ENCODE measurements around the gene RARA. TPM values are rescaled to one million over a fixed set of nuclear protein-coding genes. Genes with fewer than 3 reads are reported as not detected.
A peak's percentile ranks its signal among the peaks of the same experiment; 100 is the strongest.
"Not testable (repeated sequence)": the region's sequence is repeated elsewhere in the genome, so short reads cannot be mapped to it uniquely, and the experiment has no call there.

The RARA gene
- total RNA-seq, 2 experiments from 2014 or later, result 34.7 to 36.2 TPM

DNA sequence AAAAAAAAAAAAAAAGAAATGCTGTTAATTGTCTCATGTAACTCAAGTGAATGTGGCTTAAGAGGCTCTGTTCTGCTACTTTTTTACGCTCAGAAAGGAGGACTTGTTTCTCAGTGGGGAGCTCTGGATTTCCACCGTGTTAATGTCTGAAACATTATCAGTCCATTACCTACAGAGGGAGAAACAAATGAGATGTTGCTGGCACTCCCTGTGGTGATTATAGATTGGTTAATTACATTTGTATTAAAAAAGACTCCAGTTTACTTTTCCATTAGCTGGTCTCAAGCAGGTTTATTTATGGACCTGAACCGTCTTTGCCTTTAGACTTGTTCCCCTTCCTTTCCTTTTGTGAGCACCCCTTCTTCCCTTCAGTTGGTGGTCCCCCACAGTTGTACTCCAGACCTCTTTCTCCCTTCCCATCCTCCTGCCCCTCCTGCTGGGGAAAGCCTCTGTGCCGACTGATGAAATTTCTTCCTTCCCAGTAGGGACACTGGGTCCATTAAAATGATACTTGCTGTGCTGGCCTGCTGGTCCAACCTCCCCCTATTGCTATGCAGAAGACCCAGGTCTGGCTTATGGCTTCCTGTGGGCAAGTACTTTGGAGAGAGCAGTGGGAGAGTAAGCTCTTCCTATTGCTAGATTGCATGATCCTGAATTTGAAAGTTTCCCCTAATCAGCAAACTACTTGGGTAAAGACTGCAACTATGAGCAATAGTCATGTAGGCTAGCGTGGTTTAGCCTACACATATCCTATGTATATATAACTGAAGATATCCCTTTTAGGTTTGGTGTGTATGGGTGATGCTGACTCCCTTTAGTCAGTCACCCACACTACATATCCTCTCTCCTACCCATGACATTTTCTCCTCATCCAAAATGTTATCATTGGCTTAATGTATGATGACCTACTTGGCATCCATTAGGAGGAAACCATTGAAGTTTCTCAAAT is 13.2 kb upstream of the RARA start:
- Mint-ChIP-seq H3K4me3 (no peak overlapping the region), H3K36me3 (ENCODE audit: low read depth) (peaks cover 63% of the 10 kb centered on the region), H3K27ac (peak overlapping the region; percentile 3), H3K4me1 (ENCODE audit: low read depth) (peaks cover 19% of the 10 kb centered on the region), H3K27me3 (no peaks in the 10 kb centered on the region), H3K9me3 (no peaks in the 10 kb centered on the region)
- no peak for DNase-seq
- intact Hi-C loops (cut with micrococcal nuclease), result no loop called here
- ATAC-seq, result peak; percentile 58
- TF ChIP-seq, protein P1, sequence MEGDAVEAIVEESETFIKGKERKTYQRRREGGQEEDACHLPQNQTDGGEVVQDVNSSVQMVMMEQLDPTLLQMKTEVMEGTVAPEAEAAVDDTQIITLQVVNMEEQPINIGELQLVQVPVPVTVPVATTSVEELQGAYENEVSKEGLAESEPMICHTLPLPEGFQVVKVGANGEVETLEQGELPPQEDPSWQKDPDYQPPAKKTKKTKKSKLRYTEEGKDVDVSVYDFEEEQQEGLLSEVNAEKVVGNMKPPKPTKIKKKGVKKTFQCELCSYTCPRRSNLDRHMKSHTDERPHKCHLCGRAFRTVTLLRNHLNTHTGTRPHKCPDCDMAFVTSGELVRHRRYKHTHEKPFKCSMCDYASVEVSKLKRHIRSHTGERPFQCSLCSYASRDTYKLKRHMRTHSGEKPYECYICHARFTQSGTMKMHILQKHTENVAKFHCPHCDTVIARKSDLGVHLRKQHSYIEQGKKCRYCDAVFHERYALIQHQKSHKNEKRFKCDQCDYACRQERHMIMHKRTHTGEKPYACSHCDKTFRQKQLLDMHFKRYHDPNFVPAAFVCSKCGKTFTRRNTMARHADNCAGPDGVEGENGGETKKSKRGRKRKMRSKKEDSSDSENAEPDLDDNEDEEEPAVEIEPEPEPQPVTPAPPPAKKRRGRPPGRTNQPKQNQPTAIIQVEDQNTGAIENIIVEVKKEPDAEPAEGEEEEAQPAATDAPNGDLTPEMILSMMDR (IDR thresholded peaks at IDR 0.05), result no peak
- ChIA-PET CTCF (interaction anchor here (0.6 to 42.0 kb wide), 6 partner anchors 8 to 103 kb away, joined by 3 to 780 read pairs (median 7); partner anchors contain the start of gene CDC6), POLR2A (interaction anchor here (0.6 to 11.7 kb wide), 5 partner anchors 9 to 136 kb away, joined by 3 to 184 read pairs (median 3); partner anchors contain the start of gene RARA)

DNA sequence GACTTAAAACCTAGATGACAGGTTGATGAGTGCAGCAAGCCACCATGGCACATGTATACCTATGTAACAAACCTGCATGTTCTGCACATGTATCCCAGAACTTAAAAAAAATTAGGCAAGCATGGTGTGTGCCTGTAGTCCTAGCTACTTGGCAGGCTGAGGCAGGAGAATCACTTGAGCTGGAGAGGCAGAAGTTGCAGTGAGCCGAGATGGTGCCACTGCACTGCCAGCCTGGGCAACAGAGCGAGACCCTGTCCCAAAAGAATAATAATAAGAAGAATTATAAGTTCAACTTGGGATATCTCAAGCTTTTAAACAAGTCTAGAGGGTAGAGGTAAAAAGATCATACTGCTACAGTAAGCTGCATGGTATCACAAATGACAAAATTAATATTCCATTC is 11.5 kb upstream of the RARA start:
- intact Hi-C loops (cut with micrococcal nuclease), result no loop called here
- H3K9me3 Mint-ChIP-seq, result no peaks in the 10 kb centered on the region
- POLR2A ChIA-PET, result interaction anchor here (1.2 to 11.7 kb wide), 5 partner anchors 8 to 95 kb away, joined by 3 to 184 read pairs (median 4); partner anchors contain the start of genes CDC6 and RARA
- no peak for ATAC-seq
- H3K4me3 Mint-ChIP-seq, result no peak overlapping the region
- no peak for DNase-seq
- CTCF ChIA-PET, result interaction anchor here (1.4 to 42.0 kb wide), 3 partner anchors 10 to 96 kb away, joined by 4 to 780 read pairs (median 9); no protein-coding TSS in a partner anchor
- peaks cover 20% of the 10 kb centered on the region for H3K4me1 Mint-ChIP-seq (ENCODE audit: low read depth)
- H3K27ac Mint-ChIP-seq, result no peak overlapping the region
- TF ChIP-seq, protein P1 (IDR thresholded peaks at IDR 0.05), result no peak
- peaks cover 64% of the 10 kb centered on the region for H3K36me3 Mint-ChIP-seq (ENCODE audit: low read depth)
- no peaks in the 10 kb centered on the region for H3K27me3 Mint-ChIP-seq

DNA sequence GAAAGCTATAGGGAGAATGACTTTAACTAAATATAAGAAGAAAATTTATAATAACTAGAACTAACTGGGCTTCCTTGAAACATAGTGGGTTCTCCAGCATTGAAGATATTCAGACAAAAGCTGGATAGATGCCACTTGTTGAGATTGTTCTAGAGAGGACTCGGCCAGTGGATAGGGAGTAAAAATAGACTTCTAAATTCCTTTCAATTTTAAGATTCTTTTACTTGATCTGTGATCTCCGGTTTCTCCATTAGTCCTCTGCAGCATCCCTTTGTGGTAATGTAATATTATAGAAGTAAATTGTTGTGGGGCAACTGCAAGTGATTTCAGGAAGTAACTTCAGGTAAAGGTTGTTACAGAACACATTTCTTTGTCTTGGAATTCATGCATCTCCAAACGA is 10.3 kb upstream of the RARA start:
- CTCF ChIA-PET, result interaction anchor here (0.6 to 42.0 kb wide), 8 partner anchors 9 to 234 kb away, joined by 3 to 780 read pairs (median 4); partner anchors contain the start of gene RARA

DNA sequence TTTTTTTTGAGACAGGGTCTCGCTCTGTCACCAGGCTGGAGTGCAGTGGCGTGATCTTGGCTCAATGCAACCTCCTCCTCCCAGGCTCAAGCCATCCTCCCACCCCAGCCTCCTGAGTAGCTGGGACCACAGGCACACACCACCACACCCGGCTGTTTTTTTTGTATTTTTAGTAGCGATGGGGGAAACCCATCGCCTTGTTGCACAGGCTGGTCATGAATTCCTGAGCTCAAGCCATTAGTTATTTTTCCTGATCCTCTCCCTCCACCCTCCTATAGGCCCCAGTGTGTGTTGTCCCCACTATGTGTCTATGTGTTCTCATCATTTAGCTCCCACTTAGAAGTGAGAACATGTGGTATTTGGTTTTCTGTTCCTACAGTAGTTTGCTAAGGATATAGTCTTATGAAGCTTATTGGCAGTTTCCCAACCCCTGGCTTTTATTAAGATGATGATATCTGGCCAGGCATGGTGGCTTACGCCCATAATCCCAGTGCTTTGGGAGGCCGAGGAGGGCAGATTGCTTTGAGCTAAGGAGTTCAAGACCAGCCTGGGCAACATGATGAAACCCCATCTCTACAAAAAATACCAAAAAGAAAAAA is 9.7 kb upstream of the RARA start:
- ATAC-seq; intact Hi-C loops (cut with micrococcal nuclease); H3K9me3 Mint-ChIP-seq; DNase-seq; H3K27ac Mint-ChIP-seq; H3K4me3 Mint-ChIP-seq; H3K27me3 Mint-ChIP-seq: not testable (repeated sequence)
- POLR2A ChIA-PET, result interaction anchor here (0.8 to 13.3 kb wide), 7 partner anchors 7 to 88 kb away, joined by 3 to 184 read pairs (median 4); partner anchors contain the start of genes CDC6 and RARA
- CTCF ChIA-PET, result interaction anchor here (0.6 to 42.0 kb wide), 9 partner anchors 8 to 234 kb away, joined by 3 to 780 read pairs (median 4); partner anchors contain the start of gene RARA
- Mint-ChIP-seq H3K36me3 (ENCODE audit: low read depth) (peaks cover 71% of the 10 kb centered on the region), H3K4me1 (ENCODE audit: low read depth) (peaks cover 26% of the 10 kb centered on the region)

More for the DNA sequence above, 10.3 kb upstream of the RARA start:
- Mint-ChIP-seq H3K4me3 (no peak overlapping the region), H3K27me3 (no peaks in the 10 kb centered on the region), H3K9me3 (no peaks in the 10 kb centered on the region), H3K4me1 (ENCODE audit: low read depth) (peaks cover 24% of the 10 kb centered on the region), H3K27ac (no peak overlapping the region), H3K36me3 (ENCODE audit: low read depth) (peaks cover 70% of the 10 kb centered on the region)
- ATAC-seq (no peak), DNase-seq (no peak)
- TF ChIP-seq, protein P1 (IDR thresholded peaks at IDR 0.05), result no peak
- intact Hi-C loops (cut with micrococcal nuclease), result no loop called here
- POLR2A ChIA-PET, result interaction anchor here (1.1 to 13.3 kb wide), 3 partner anchors 6 to 49 kb away, joined by 3 to 184 read pairs (median 15); partner anchors contain the start of genes CDC6 and RARA

DNA sequence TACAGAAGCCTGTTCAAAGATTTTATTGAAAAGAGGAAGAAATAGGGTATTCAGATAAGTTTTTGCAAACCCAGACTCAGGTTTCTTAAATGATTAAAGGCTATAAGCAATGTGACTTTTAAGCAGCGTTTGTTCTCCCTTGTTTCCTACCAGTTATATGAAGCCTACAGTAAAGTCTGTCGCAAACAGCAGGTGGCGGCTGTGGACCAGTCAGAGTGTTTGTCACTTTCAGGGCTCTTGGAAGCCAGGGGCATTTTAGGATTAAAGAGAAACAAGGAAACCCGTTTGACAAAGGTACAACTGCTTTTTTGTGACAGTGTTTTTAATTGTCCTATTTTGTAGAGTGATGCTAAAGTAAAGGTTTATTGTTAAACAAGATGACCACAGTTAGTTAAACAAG is 7.7 kb upstream of the RARA start:
- DNase-seq (no peak), ATAC-seq (no peak)
- no peaks in the 10 kb centered on the region for H3K27me3 Mint-ChIP-seq
- H3K36me3 Mint-ChIP-seq (ENCODE audit: low read depth), result peaks cover 68% of the 10 kb centered on the region
- H3K4me1 Mint-ChIP-seq (ENCODE audit: low read depth), result peaks cover 28% of the 10 kb centered on the region
- ChIA-PET POLR2A (interaction anchor here (0.9 to 13.3 kb wide), 6 partner anchors 9 to 56 kb away, joined by 3 to 184 read pairs (median 6); partner anchors contain the start of gene CDC6), CTCF (interaction anchor here (0.9 to 42.0 kb wide), 6 partner anchors 7 to 100 kb away, joined by 3 to 780 read pairs (median 24); partner anchors contain the start of gene CDC6)
- no peak overlapping the region for H3K27ac Mint-ChIP-seq
- TF ChIP-seq, protein P1 (IDR thresholded peaks at IDR 0.05), result no peak
- no peak overlapping the region for H3K4me3 Mint-ChIP-seq
- intact Hi-C loops (cut with micrococcal nuclease), result no loop called here
- no peaks in the 10 kb centered on the region for H3K9me3 Mint-ChIP-seq

Measured in activated CD8-positive, alpha-beta T cell treated with anti-CD3 and anti-CD28 coated beads for 36 hours (primary cell).